GM12873 (cell line): ENCODE results near the gene CEP89.

Experiments used
- CTCF ChIP-seq: IDR thresholded peaks from 2 replicates; pipeline ENCODE4 v1.5.1; 2012; ENCODE audit warnings: low read depth, mild to moderate bottlenecking, moderate library complexity, low read length, control low read depth; ENCODE audit not compliant: insufficient read depth; ENCODE audit errors: missing control alignments

The CEP89 gene

DNA sequence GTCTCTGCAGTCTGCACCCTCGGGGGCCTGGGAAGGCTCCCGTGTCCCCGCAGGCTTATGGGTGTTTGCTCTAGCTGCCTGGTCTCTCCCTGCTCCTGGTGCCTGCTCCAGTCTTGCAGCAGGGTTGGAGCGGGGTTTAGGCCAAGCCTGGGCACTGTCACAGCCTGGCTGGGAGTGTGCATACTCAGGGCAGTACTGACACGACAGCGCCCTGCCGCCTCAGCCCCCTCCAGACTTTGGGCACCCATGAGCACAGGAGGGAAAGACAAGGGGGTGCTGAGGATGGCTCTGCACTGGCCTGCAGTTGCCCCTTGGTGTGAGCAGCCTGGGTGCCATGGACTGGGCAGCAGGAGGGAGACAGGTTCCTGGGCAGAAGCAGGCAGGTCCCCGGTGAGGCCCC is 35.7 kb downstream of the CEP89 start:
- TF ChIP-seq CTCF, result no peak

- TF ChIP-seq CTCF, result no peak
These were observed 36.1 kb downstream of the CEP89 start for GRCh38 chr19:32935629-32936028.

DNA sequence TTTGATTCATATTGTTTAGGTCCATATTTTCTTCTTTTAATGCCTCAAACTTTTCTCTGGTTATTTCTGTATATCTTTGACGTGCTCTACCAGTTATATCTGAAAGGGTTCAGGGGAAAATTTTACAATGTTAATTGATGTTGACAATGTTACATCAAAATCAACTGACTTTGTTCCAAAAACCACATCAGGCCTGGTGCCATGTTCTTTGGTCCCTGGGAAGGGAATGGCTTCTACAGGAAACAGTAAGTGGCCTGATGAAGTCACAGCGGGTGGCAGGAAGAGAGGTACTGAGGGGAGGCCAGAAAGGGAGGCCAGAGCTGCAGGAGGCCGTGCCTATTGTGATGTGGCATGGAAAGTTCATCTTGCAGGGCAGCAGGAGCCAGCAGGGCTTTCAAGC is 38.2 kb downstream of the CEP89 start:
- no peak for TF ChIP-seq CTCF

DNA sequence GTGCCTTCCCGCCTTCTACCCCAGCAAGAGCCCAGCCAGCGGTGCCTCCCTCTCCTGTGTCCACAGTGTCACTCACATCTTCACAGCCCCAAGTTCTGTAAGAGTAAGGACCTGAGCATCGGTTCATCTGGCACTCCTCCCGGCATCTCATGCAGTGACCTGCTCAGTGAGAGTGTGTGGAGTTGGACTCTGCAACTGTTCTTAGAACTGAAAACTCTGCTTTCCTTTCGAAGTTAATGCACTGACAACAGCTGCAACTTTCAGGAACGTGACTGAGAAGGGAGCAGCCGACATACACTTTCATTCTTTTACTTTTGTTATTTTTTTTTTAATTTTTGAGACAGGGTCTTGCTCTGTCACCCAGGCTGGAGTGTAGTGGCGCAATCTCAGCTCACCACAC is 41.2 kb downstream of the CEP89 start:
- TF ChIP-seq CTCF, result no peak

- TF ChIP-seq CTCF, result no peak
These were observed 43.0 kb downstream of the CEP89 start for GRCh38 chr19:32928806-32929205.

DNA sequence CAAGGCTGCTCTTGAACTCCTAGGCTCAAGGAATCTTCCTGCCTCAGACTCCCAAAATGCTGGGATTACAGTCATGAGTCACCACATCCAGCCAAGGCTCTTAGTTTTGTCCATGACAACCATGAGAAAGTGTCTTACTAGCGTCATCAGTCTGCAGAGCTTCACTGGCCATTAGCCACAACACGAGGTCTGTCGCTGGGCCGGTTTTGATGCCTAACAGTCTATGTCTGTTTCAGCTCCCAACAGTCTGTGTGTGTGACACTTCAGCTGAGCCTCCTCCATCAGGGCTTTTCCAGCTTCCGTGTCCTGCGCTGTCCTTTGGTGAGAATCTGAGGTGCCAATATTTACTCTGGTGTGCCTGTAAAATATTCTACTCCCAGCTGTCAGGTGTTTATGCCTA is 47.6 kb downstream of the CEP89 start:
- TF ChIP-seq CTCF, result no peak

DNA sequence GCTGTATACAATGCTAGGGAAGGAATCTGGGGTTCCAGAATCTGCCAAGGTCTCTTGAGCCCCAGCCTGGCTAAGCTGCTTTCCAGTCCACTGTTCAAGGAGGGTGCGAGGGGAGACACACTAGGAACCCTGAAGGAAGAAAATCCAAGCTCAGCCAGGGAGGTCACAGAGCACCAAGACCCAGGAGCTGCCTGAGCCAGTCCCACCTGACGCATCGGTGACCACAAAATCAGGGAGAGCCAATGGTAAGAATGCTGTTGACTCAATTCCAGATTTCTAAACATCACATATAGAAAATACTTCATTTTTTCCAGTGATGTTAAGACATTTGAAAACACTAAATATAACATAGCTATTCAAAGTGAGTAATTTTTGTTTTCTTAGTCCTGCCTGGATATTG is 50.1 kb downstream of the CEP89 start:
- no peak for TF ChIP-seq CTCF

DNA sequence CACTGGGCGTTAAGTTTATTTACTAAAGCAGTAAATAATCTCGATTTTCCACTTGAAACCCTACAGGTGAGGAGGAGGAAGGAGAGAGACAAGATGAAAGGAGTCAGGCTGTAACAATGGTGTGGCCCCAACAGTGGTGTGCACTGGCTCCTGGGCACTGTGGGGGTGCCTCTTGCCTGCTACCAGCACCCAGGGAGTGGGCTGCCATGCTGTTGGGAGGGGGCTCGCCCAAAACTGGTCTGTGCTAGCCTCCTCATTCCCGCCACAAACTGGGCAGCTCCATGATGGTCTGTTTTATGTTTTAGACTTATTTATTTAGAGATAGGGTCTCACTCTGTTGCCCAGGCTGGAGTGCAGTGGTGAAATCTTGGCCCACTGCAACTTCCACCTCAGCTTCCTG is 52.4 kb downstream of the CEP89 start:
- no peak for TF ChIP-seq CTCF
